ENCODE results near the gene AIF1L.

DNA sequence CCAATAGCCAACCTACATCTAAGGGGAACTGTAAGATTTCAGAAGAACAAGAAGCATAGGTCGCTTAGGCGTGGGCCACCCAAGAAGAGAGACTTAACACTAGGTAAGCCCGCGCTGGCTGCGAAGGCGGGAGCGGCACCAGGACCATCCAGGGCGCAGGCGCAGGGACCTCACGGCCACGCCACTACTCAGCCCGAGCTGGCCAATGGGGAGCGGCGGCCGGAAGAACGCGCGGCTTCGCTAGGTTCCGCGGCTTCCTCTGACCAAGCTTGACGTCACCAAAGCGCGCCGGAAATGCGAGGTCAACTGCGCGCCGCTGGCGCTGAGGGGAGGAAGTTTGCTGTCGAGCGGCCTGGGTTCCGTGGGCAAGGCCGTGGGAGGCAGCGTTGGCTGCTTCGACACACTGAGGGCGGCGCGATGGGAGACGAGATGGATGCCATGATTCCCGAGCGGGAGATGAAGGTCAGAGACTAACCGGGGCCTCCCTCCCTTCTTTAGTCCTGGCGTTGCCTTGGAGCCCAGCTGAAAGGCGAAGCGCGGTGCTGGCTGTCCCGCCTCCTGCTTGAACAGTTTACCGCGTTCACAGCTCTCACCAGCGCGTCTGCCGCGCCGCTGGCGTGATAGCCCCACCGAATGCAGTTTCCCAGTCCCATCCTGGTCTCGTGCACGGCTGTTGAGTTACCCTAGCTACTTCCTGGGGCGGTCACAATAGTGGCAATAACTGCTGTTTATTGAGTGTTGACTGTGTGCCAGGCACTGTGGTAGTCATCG, 29.1 kb downstream of the AIF1L start, which contains the start of gene NUP214:
- peak; percentile 3 for TF ChIP-seq POLR2A (IDR thresholded peaks at IDR 0.05)
- TF ChIP-seq, protein P1, sequence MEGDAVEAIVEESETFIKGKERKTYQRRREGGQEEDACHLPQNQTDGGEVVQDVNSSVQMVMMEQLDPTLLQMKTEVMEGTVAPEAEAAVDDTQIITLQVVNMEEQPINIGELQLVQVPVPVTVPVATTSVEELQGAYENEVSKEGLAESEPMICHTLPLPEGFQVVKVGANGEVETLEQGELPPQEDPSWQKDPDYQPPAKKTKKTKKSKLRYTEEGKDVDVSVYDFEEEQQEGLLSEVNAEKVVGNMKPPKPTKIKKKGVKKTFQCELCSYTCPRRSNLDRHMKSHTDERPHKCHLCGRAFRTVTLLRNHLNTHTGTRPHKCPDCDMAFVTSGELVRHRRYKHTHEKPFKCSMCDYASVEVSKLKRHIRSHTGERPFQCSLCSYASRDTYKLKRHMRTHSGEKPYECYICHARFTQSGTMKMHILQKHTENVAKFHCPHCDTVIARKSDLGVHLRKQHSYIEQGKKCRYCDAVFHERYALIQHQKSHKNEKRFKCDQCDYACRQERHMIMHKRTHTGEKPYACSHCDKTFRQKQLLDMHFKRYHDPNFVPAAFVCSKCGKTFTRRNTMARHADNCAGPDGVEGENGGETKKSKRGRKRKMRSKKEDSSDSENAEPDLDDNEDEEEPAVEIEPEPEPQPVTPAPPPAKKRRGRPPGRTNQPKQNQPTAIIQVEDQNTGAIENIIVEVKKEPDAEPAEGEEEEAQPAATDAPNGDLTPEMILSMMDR (IDR thresholded peaks at IDR 0.05), result no peak
